Renal pelvis (tissue), 4 donors: ENCODE results near the gene MYLK. TPM values are rescaled to one million over a fixed set of nuclear protein-coding genes. Genes with fewer than 3 reads are reported as not detected.
"Not testable (repeated sequence)": the region's sequence is repeated elsewhere in the genome, so short reads cannot be mapped to it uniquely, and the experiment has no call there.

ENCODE experiments used
- DNase-seq: peaks from one replicate; pipeline ENCODE4 v3.0.0-alpha.2; 2013
- polyA plus RNA-seq, 3 donors: library from polyadenylated mRNA; unstranded; fragments of 120-200 nt; gene quantifications; one replicate each; pipeline ENCODE4 v1.2.1, GENCODE V29; 2013; ENCODE audit not compliant: insufficient read length in 3 of 3

The MYLK gene
- polyA plus RNA-seq, 3 donors = 126 to 154 (median 144) TPM

DNA sequence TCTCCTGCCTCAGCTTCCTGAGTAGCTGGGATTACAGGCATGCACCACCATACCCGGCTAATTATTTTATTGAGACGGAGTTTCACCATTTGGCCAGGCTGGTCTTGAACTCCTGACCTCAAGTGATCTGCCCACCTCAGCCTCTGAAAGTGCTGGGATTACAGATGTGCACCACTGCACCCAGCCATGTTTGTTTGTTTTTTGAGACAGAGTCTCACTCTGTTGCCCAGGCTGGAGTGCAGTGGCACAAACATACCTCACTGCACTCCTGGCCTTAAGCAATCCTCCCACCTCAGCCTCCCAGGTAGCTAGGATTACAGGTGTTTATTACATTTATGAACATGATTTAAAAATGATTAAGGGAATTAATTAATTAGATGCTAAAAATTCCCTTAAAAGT lies 281.0 kb downstream of the MYLK start:
- not testable (repeated sequence) for DNase-seq

DNA sequence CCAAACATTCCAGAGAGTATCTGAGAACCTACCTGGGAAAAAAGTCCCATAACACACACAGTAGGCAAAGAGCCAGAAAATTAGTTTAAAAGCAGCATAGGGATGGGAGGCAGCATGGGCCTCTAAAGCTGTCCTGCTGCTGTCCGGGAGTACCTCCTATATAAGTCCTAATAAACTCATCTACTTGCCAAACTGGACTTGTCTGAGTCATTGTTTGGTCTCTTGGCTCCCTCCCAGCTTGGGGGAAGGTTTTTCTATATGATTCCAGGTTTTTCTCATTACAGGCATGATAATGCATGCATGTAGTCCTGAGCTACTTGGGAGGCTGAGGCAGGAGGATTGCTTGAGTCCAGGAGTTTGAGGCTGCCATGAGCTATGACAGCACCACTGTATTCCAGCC lies 281.8 kb downstream of the MYLK start:
- no peak for DNase-seq

DNA sequence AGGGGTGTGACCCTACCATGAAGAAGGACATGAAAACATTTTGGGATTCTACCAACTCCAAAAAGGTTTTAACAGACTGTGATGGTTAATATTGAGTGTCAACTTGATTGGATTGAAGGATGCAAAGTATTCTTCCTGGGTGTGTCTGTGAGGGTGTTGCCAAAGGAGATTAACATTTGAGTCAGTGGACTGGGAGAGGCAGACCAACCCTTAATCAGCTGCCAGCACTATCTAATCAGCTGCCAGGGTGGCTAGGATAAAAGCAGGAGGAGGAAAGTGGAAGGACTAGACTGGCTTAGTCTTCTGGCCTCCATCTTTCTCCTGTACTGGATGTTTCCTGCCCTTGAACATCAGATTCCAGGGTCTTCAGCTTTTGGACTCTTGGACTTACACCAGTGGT lies 283.3 kb downstream of the MYLK start:
- DNase-seq = not testable (repeated sequence)

DNA sequence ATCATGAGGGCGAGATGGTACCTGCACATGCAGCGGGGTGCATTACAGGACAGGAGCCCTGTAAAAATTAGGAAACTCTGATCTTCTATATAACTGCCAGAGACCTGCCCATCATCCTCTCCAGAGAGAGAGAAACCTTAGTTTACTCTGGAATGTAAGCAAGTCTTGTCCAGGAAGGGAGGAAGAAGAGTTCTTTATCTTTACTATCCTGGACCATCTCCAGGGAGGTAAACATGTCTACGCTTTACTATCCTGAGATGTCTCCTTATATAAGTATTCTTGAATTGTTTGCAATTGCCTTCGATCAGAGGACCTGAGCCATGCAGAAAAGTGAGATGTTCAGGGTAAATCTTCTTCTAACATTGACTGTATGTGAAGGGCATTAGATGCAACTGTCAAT lies 286.6 kb downstream of the MYLK start:
- DNase-seq = no peak

DNA sequence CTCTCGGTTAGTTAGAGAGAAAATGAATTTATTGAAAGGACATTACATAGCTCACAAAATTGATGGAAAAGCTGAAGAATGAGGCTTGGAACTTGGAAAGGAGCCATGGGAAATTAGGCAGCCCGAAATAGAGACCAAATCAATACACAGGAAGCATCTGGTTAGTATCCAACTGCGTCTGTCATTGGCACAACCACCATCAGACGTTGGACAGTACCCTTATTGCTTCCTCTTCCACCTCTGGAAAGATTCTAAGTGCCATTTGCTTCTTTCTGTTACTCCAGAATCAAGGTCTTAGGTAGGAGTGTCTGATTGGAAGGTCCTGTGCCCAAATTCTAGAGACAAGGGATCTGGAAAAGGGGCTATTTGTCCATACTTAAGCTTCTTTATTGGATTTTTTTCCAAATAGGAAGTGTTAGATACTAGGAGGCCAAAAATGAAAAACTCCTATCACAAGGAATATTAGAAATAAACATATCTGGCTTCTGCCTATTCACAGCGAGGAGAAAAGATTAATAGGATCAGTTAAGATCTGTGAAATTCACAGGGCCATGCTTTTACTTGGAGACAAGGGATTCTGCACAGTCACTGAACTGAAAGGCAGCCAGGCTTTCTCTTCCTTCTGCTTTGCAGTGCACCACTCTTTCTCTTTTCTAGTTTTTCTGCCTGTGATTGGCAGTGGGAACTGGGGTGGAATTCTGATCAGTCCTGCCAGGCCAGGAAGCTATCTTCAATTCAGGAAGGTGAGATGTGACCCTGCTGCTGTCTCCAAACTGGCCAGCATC lies 288.5 kb downstream of the MYLK start:
- no peak for DNase-seq

DNA sequence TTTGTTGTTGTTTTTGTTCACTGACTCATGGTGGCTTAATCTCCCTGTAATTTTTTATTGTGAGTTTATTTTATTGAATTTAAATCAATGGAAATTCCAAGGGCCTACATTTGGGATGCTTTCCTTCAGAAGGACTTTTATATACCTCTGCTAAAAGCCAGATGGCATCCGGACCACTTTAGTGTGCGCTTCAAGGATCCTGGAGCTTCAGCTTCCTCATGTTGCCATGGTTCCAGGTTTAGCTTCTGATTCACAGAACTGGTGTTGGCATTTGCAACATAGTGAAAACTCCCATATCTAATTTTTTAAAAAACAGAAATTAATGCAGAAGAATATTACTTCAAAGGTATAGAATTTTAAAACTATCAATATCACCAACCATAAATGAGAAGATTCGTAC lies 290.8 kb downstream of the MYLK start:
- no peak for DNase-seq

DNA sequence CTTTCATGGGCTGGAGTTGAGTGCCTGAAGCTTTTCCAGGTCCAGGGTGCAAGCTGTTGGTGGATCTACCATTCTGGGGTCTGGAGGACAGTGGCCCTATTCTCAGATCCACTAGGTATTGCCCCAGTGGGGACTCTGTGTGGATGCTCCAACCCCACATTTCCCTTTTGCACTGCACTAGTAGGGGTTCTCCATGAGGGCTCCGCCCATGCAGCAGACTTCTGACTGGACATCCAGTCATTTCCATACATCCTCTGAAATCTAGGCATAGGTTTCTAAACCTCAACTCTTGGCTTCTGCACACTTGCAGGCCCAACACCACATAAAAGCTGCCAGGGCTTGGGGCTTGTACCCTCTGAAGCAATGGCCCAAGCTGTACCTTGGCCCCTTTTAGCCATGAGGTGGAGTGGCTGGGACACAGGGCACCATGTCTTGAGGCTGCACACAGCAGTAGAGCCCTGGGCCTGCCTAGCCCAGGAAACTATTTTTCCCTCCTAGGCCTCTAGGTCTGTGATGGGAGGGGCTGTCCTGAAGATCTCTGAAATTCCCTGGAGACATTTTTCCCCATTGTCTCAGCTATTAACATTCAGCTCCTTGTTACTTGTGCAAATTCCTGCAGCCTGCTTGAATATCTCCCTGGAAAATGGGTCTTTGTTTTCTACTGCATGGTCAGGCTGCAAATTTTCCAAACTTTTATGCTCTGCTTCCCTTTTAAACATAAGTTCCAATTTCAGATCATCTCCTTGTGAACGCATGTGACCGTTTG lies 293.3 kb downstream of the MYLK start:
- DNase-seq = no peak

DNA sequence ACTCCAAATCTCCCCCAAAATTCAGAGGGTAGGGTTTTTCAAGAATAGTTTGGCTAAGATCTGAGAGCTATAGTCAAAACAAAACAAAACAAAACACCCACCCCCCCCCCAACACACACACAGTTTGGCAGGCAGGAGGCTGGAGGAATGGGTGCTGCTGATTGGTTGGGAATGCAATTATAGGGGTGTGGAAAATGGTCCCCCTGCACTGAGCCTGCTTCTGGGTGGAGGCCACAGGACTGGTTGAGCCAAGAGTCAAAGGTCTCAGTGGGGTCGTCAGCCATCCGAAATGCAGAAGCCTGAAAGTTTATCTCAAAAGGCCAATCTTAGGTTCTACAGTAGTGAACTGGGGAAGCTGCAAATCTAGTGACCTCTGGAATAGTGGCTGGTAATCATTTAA lies 296.7 kb downstream of the MYLK start:
- DNase-seq = no peak

DNA sequence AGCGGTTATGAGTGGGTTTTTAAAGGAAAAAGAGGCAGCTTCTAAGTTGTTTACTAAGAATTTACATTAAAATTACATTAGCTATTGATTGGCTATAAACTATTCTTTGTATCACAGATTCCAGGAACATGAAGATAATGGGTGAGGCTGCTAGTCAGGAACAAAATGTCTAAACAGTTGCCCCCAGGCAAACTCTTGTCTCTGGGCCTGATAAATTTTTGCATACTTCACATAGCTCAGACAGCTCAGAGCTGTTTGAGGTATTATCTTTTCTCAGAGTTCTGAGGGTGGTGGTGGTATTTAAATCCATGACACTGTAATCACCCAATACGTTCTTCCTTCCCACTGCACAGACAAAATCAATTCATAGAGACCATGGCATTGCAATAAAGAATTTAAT lies 297.2 kb downstream of the MYLK start:
- no peak for DNase-seq

DNA sequence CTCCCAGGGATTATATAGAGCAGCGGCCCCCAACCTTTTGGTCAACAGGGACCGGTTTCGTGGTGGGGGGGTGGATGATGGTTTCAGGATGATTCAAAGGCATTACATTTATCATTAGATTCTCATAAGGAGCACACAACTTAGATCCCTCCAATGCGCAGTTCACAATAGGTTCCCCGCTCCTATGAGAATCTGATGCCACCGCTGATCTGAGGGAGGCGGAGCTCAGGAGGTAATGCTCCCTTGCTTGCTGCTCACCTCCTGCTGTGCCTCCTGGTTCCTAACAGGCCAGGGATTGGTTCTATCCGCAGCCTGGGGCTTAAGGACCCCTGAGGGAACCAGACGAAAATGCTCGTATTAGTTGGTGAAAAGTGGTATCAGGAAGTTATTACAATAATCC lies 298.0 kb downstream of the MYLK start:
- peak; percentile 43 for DNase-seq

DNA sequence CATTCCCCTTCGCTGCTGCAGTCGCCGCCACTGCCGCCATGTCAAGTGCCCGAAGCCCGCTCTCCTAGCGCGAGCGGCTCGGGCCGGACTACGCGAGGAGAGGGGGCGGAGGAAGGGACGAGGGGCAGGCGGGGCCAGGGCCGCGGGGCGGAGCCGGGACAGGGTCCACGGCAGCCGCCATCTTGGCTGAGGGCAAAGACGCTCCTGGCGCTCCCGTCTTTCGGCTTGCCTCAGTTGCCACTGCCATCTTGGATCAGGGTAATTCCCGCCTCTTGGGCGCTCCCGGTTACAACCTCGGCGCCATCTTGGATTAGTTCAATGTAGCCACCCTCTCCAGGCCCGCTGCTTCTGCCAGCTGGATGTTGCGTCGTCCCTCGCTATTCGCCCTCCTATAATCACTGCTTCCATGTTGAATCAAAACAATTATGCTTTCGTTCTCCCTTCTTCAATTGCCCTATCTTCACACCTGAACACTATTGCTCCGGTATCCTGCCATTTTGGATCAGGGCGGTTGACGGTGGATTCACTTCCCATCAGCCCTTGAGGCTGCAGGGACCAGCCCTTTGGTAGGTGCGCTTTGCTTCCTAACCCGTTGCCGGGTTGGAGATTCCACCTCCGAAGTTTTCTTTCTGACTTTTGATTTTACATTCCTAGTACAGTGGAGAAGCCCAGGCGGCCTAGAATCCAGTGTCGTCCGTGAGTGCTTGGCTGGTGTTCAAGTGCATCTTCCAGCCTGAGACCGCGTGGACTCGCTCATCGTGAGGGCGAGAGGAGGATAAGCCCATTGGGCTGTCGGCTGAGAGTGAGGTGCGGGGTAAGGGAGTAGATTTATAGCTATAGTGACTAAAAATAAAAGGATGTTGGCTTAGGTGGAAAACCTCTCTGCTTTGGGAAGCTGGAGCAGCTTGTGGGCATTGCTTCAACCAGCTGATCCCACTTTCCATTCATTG lies 298.9 kb downstream of the MYLK start, which contains the start of gene HACD2:
Gene HACD2, minus strand, starts transcription at position 66 of the 950 bp plus-strand sequence. Its CDS starts 26 bp downstream, at position 40.
- DNase-seq = peak; percentile 97

DNA sequence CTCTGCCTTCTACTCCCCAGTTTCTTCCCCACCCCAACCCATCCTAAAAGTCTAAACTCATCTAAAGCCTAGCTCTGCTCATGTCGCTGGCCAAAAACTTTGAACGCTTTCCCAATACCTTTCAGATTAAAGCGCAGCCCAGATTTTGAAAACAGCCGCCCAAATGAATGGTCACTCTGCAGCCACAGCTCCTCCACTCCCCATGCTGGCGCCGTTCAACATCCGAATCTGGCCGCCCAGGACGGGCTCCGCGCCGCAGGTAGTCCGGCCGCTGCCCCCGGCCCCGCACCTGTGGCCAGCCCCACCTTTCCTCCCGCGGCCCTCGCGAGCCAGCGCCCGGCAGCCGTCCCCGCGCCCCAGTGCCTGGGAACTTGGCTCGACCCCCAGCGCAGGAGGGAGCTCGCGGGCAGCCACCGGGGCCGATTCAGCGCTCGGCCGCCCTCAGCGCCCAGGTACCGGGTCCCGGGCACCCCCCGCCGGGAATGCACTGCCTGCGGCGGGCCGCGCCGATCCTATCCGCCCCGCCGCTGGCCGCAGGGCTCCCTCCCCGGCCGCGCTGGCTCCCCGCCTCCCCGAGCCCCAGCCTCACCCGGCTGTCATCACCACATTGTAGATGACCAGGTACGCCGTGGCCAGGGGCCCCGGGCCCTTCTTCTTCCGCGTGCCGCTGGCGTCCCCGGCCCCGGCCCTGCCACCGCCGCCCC lies 299.7 kb downstream of the MYLK start:
- DNase-seq = peak; percentile 38

DNA sequence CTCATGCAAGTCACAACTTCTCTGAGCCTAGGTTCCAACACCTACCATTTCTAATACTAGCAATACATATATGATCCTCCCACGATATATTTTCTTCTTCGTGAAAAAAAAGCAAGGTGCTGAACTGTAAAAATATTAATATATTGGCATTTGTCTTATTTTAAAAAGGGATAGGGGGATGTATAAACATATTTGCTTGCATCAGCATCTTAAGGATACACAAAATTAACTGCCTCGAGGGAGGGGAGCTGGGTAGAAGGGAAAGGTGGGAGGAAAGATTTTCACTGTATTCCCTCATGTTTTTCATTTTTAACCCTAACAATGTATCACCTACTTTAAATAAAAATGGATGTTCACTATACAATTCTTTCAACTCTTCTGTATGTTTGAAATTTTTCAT lies 300.6 kb downstream of the MYLK start:
- no peak for DNase-seq

DNA sequence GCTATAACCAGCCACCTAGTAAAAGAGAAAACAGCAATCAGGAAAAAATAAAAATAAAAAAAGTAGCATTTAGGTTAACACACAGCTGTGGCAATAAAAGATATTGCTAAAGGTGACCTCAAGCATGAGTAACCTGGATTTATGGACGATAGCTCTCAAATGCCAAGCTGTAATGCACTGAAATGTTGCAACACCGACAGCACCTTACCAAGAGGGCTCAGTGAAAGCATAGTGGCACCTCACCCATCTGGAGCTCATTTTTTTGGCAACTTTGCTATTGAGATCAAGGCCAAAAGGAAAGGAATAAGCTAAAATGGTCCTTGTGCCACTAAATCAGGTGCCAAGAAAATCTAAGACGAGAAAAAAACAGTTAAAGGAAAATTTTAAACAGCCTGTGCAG lies 301.8 kb downstream of the MYLK start:
- no peak for DNase-seq

DNA sequence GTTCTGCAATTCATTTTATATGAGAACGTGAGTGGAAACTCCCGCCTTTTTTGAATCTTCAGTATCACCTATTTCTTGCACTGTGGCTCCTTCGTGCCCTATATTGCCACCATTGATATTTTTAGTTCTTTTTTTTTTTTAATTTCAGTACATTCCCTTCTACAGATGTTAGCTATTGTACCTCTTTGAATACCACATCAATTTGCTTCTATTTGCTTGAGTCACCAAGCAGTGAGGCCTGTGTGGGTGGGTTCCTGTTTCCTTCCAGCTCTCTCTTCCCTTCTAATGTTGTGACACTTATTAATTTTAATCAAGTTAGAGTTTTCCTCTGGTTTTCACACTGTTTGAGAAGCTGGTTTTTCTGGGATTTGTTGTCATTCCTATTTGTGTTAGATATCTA lies 308.0 kb downstream of the MYLK start:
- no peak for DNase-seq

DNA sequence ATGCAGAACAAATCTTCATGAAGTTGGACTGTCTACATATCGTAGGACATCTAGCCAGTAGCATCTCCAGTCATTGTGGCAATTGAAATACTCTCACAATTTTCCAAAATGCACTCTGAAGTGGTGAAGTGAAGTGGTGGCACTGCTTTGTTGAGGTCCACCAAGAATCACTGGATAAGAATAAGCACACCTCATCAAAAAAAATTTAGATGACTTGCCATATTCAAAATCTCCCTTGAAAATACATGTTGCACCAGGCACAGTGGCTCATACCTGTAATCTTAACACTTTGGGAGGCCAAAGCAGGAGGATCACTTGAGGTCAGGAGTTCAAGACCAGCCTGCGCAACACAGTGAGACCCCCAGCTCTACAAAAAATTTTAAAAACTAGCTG lies 312.2 kb downstream of the MYLK start:
- DNase-seq = no peak

DNA sequence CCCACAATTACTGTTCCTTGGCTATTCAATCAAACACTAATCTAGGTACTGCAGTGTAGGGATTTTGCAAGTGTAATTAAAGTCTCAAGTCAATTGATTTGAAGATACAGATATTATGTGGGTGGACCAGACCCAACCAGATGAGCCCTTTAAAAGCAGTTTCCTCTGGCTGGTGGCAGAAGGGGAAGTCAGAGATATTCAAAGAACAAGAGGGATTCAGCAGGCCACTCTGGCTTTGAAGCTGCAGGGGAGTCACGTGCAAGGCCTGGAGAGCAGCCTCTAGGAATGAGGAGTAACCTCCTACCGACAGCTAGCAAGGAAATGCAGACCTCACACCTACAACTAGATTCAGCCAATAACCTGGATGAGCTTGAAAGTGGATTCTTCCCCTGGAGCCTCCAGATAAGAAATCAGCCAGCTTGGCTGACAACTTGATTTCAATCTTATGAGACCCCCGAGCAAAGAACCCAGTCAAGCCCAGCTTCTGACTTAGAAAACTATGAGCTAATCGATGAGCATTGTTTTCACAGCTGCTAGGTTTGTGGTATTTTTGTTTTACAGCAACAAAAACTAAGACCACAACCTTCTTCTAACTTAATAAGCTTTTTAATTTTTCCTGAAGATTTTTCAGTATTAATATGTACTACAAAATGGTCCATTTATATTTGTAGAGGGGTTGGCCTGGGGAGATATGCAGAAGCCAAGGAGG lies 312.7 kb downstream of the MYLK start:
- DNase-seq = no peak

DNA sequence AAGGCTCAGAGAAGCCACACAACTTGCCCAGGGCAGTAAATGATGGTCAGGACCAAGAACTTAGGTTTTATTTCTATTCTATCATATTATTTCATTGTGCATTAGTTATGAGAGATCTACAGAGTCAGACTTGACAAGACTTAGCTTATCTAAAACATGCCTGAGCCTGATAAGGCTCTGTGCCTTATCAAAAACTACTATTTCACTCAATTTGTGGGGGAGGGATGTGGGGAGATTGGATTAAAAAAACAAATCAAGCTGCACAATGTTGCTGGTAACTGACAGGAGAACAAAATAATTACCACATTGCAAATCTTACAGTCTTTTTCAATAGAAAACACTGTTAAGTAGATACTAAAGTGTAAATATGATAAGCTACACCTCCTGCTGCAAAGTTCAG lies 315.3 kb downstream of the MYLK start:
- DNase-seq = no peak

DNA sequence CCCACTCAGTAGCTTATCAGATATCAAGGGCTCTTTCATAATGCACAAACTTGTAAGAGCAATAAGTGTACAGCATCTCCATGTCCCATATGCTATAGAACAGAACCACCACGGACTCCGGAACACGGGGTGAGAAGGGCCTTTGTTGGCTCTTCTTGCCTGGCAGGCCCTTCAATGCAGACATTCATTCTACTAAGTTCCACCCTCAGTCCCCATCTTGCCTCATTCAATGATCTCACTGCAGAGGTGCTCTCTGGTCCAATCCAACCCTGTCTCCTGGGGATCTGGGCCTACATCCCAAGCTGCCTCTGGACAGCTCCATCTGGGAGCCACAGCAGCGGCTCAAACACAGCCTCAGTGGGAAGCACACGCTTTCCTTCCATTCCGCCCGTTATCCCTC lies 316.1 kb downstream of the MYLK start:
- no peak for DNase-seq

DNA sequence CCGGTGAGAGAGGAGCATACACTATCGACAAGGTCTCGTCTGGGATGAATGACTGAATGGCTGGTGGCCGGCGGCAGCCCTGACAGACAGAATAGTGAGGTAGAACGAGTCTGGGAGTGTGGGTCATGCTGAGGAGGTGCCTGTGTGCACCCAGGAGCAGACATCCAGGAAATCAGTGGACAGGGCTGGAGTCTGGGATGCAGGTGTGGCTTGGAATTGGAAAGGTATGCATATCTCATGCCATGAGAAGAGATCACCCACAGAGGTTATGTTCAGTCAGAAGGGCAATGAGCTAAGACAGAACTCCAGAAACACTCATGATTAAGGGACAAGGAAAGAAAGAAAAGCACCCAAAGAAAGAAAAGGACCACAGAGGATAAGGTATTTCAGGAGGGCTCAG lies 320.1 kb downstream of the MYLK start:
- no peak for DNase-seq

DNA sequence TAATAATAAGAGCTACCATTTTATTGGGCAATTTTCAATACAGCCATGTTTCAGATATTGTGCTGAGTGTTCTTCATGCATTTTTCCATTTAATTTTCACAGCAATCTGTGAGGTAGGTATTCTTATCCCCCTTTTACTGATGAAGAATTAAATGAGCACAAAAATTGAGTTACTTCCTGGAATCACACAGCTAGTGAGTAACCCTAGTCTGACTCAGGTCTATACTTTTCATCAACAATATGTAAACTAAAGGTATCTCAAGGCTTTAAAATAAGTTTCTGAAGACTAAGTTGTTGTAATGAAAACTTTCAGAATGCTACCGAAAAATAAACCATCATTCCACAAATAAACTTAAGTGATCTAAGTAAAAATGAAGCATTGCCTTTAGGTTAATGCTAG lies 321.6 kb downstream of the MYLK start:
- DNase-seq = no peak
